ENCODE measurements around the gene AGAP1. TPM values are rescaled to one million over a fixed set of nuclear protein-coding genes. Genes with fewer than 3 reads are reported as not detected.

AGAP1 gene
- total RNA-seq, 1 donor from 2014 or later, result 20.4 TPM

GRCh38 chr2:235572592-235572991, 78.7 kb downstream of the AGAP1 start:
- Histone ChIP-seq H3K79me2 (ENCODE audit: low read depth) (peaks cover 85% of the 10 kb centered on the region), H2AFZ (replicated peaks) (no peak overlapping the region), H3K36me3 (no peaks in the 10 kb centered on the region), H4K20me1 (ENCODE audit: low read depth) (peaks cover 57% of the 10 kb centered on the region), H3K27ac (no peak overlapping the region), H3K4me3 (no peak overlapping the region), H3K4me1 (peaks cover 45% of the 10 kb centered on the region), H3K9ac (no peak overlapping the region), H3F3A (ENCODE audit: low read depth) (peaks cover 8% of the 10 kb centered on the region), H3K9me3 (ENCODE audit: low read depth) (no peaks in the 10 kb centered on the region), H3K27me3 (no peaks in the 10 kb centered on the region), H3K4me2 (no peak overlapping the region)
- Mint-ChIP-seq H3K4me1 (peaks cover 38% of the 10 kb centered on the region), H3K9me3 (peaks cover 5% of the 10 kb centered on the region), H3K27me3 (ENCODE audit: insufficient read depth, low read depth) (peaks cover 5% of the 10 kb centered on the region), H3K27ac (no peak overlapping the region), H3K36me3 (peaks cover 7% of the 10 kb centered on the region), H3K4me3 (no peak overlapping the region)
- no peak for DNase-seq (ENCODE audit: low spot score)
- TF ChIP-seq EZH2phosphoT487 (IDR thresholded peaks at IDR 0.05), result no peak
- no peak for TF ChIP-seq EZH2 (IDR thresholded peaks at IDR 0.05)

GRCh38 chr2:235573331-235574221, 79.7 kb downstream of the AGAP1 start:
- no peak overlapping the region for H2AFZ ChIP-seq (replicated peaks)

DNA sequence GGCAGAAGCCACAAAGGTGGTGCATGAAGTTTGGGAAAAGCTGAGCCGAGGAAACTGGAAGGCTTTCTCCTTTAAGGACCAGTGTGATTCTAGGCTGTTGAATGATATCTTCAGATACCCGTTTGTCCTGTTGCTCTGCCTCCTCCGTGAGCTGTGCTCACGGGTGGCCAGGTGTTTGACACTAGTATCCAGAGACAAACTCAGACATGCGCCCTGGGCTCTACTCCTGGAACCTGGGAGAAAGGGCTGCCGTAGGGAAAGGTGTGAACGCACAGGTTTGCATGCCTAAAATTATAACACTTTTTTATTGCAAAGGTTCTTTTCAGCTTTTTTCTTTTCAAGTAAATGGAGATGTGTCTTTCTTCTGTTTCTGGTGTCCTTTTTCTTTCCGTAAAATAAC, 81.6 kb downstream of the AGAP1 start:
- H3F3A ChIP-seq (ENCODE audit: low read depth), result peaks cover 24% of the 10 kb centered on the region
- Mint-ChIP-seq H3K36me3 (peaks cover 3% of the 10 kb centered on the region), H3K27ac (no peak overlapping the region), H3K4me1 (peaks cover 45% of the 10 kb centered on the region), H3K9me3 (no peaks in the 10 kb centered on the region), H3K4me3 (no peak overlapping the region), H3K27me3 (ENCODE audit: insufficient read depth, low read depth) (peaks cover 3% of the 10 kb centered on the region)
- H3K9me3 ChIP-seq (ENCODE audit: low read depth), result no peaks in the 10 kb centered on the region
- no peak overlapping the region for H3K4me3 ChIP-seq
- no peak for DNase-seq (ENCODE audit: low spot score)
- H4K20me1 ChIP-seq (ENCODE audit: low read depth), result peaks cover 67% of the 10 kb centered on the region
- H3K4me1 ChIP-seq, result peaks cover 51% of the 10 kb centered on the region
- H3K79me2 ChIP-seq (ENCODE audit: low read depth), result peaks cover 88% of the 10 kb centered on the region
- H3K36me3 ChIP-seq, result no peaks in the 10 kb centered on the region
- no peak overlapping the region for H3K27ac ChIP-seq
- H3K4me2 ChIP-seq, result no peak overlapping the region
- no peak for TF ChIP-seq EZH2 (IDR thresholded peaks at IDR 0.05)
- TF ChIP-seq, protein P1, sequence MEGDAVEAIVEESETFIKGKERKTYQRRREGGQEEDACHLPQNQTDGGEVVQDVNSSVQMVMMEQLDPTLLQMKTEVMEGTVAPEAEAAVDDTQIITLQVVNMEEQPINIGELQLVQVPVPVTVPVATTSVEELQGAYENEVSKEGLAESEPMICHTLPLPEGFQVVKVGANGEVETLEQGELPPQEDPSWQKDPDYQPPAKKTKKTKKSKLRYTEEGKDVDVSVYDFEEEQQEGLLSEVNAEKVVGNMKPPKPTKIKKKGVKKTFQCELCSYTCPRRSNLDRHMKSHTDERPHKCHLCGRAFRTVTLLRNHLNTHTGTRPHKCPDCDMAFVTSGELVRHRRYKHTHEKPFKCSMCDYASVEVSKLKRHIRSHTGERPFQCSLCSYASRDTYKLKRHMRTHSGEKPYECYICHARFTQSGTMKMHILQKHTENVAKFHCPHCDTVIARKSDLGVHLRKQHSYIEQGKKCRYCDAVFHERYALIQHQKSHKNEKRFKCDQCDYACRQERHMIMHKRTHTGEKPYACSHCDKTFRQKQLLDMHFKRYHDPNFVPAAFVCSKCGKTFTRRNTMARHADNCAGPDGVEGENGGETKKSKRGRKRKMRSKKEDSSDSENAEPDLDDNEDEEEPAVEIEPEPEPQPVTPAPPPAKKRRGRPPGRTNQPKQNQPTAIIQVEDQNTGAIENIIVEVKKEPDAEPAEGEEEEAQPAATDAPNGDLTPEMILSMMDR (IDR thresholded peaks at IDR 0.05), result no peak
- H3K9ac ChIP-seq, result no peak overlapping the region
- no peaks in the 10 kb centered on the region for H3K27me3 ChIP-seq
- no peak overlapping the region for H2AFZ ChIP-seq (replicated peaks)

More at GRCh38 chr2:235573331-235574221, 79.7 kb downstream of the AGAP1 start:
- DNase-seq (ENCODE audit: low spot score), result peak; percentile 39
- H3K4me3 Mint-ChIP-seq, result no peak overlapping the region
- Histone ChIP-seq H3F3A (ENCODE audit: low read depth) (peaks cover 17% of the 10 kb centered on the region), H3K36me3 (no peaks in the 10 kb centered on the region), H3K27me3 (no peaks in the 10 kb centered on the region), H3K27ac (no peak overlapping the region), H3K4me3 (no peak overlapping the region), H3K79me2 (ENCODE audit: low read depth) (peaks cover 84% of the 10 kb centered on the region), H3K9ac (no peak overlapping the region), H3K4me1 (peaks cover 51% of the 10 kb centered on the region), H4K20me1 (ENCODE audit: low read depth) (peaks cover 64% of the 10 kb centered on the region), H3K4me2 (peak overlapping the region; percentile 15), H3K9me3 (ENCODE audit: low read depth) (no peaks in the 10 kb centered on the region)
- no peak for TF ChIP-seq EZH2 (IDR thresholded peaks at IDR 0.05)
- no peak for TF ChIP-seq EZH2phosphoT487 (IDR thresholded peaks at IDR 0.05)
- TF ChIP-seq, protein P1 (IDR thresholded peaks at IDR 0.05), result no peak
- H3K9me3 Mint-ChIP-seq, result peaks cover 2% of the 10 kb centered on the region
- H3K27me3 Mint-ChIP-seq (ENCODE audit: insufficient read depth, low read depth), result peaks cover 7% of the 10 kb centered on the region
- peaks cover 45% of the 10 kb centered on the region for H3K4me1 Mint-ChIP-seq
- no peak overlapping the region for H3K27ac Mint-ChIP-seq
- peaks cover 3% of the 10 kb centered on the region for H3K36me3 Mint-ChIP-seq

DNA sequence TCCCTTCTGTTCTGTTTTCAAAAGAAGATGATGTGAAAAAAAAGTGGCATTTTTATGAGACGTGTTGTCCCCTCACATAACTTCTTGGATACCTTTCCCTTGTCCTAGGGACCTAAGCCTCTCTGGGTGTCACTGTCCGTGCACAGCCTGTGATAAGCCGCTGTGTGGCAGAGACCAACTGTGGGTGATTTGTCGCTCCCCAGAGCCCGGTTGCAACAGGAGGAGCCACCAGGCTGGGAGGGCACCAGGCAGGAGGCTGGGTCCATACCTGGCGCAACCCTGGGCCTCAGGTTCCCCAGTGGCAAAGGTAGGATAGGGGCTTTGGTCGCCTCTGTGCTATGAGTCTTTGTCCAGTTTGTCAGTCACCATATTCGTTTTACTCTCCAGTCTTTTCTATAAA, 82.1 kb downstream of the AGAP1 start:
- no peaks in the 10 kb centered on the region for H3K27me3 ChIP-seq
- H3K27me3 Mint-ChIP-seq (ENCODE audit: insufficient read depth, low read depth), result peaks cover 3% of the 10 kb centered on the region
- no peak overlapping the region for H3K27ac ChIP-seq
- peaks cover 51% of the 10 kb centered on the region for H3K4me1 ChIP-seq
- DNase-seq (ENCODE audit: low spot score), result no peak
- H3K27ac Mint-ChIP-seq, result peak overlapping the region; percentile 16
- peaks cover 49% of the 10 kb centered on the region for H3K4me1 Mint-ChIP-seq
- no peaks in the 10 kb centered on the region for H3K36me3 ChIP-seq
- peaks cover 93% of the 10 kb centered on the region for H3K79me2 ChIP-seq (ENCODE audit: low read depth)
- no peaks in the 10 kb centered on the region for H3K9me3 ChIP-seq (ENCODE audit: low read depth)
- H3K4me3 ChIP-seq, result no peak overlapping the region
- no peak overlapping the region for H3K4me3 Mint-ChIP-seq
- H3K9me3 Mint-ChIP-seq, result no peaks in the 10 kb centered on the region
- H3F3A ChIP-seq (ENCODE audit: low read depth), result peaks cover 24% of the 10 kb centered on the region
- TF ChIP-seq, protein P1 (IDR thresholded peaks at IDR 0.05), result no peak
- TF ChIP-seq EZH2 (IDR thresholded peaks at IDR 0.05) (no peak), EZH2phosphoT487 (IDR thresholded peaks at IDR 0.05) (no peak)
- peaks cover 3% of the 10 kb centered on the region for H3K36me3 Mint-ChIP-seq
- H2AFZ ChIP-seq (replicated peaks), result no peak overlapping the region
- peaks cover 71% of the 10 kb centered on the region for H4K20me1 ChIP-seq (ENCODE audit: low read depth)
- no peak overlapping the region for H3K4me2 ChIP-seq
- H3K9ac ChIP-seq, result no peak overlapping the region

Data from neural progenitor cell (in vitro differentiated cells).